ENCODE data around the gene FOXP4.

GRCh38 chr6:41546475-41546865 lies 289 bp downstream of the FOXP4 start:
- TF ChIP-seq, protein P1, sequence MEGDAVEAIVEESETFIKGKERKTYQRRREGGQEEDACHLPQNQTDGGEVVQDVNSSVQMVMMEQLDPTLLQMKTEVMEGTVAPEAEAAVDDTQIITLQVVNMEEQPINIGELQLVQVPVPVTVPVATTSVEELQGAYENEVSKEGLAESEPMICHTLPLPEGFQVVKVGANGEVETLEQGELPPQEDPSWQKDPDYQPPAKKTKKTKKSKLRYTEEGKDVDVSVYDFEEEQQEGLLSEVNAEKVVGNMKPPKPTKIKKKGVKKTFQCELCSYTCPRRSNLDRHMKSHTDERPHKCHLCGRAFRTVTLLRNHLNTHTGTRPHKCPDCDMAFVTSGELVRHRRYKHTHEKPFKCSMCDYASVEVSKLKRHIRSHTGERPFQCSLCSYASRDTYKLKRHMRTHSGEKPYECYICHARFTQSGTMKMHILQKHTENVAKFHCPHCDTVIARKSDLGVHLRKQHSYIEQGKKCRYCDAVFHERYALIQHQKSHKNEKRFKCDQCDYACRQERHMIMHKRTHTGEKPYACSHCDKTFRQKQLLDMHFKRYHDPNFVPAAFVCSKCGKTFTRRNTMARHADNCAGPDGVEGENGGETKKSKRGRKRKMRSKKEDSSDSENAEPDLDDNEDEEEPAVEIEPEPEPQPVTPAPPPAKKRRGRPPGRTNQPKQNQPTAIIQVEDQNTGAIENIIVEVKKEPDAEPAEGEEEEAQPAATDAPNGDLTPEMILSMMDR (conservative IDR thresholded peaks at IDR 0.05) = no peak
- TF ChIP-seq ZFX (IDR thresholded peaks at IDR 0.05) = peak; percentile 88
